HEK293 (cell line): ENCODE measurements around the gene SMPX.

ENCODE experiments used
- CTCF ChIA-PET: fragments of 350-600 bp; formaldehyde crosslinking; extraction: SDS; loops from one replicate; lab custom pipeline; 2021; ENCODE audit warnings: antibody characterized with exemption; lab: Yijun Ruan, JAX
- POLR2A ChIA-PET: fragments of 300-600 bp; formaldehyde crosslinking; extraction: SDS; loops from one replicate; lab custom pipeline; 2020; ENCODE audit warnings: antibody characterized with exemption, inconsistent platforms; lab: Yijun Ruan, JAX
- H3K27ac ChIP-seq: fragments of 200-500 bp; sonication (Bioruptor generic); 2 replicates; pipeline ENCODE4 v1.5.1; 2014; ENCODE audit warnings: low read depth, low read length, control low read depth, inconsistent platforms; ENCODE audit errors: extremely low read depth
- H3K36me3 ChIP-seq, 2 experiments: fragments of 200-500 bp in 1 of 2; sonication (Bioruptor generic) in 1 of 2; 1 replicate in 1 of 2; 2 replicates in 1 of 2; pipeline ENCODE4 v1.5.1; 2014 to 2017; ENCODE audit warnings: inconsistent platforms in 2 of 2, low read length in 2 of 2; ENCODE audit not compliant: control insufficient read depth in 2 of 2, insufficient read depth in 1 of 2
- H3K4me1 ChIP-seq: fragments of 200-500 bp; sonication (Bioruptor generic); 2 replicates; pipeline ENCODE4 v1.5.1; 2014; ENCODE audit warnings: mild to moderate bottlenecking, low read length, inconsistent platforms; ENCODE audit not compliant: control insufficient read depth, insufficient read depth
- H3K4me3 ChIP-seq: 2 replicates; pipeline ENCODE4 v1.5.1; 2011; ENCODE audit warnings: low read depth, mild to moderate bottlenecking, control low read depth, low read length, moderate library complexity
- H3K9me3 ChIP-seq: fragments of 200-500 bp; sonication (Bioruptor generic); 2 replicates; pipeline ENCODE4 v1.5.1; 2014; ENCODE audit warnings: low read depth, low read length, inconsistent platforms; ENCODE audit not compliant: control insufficient read depth, insufficient read depth
- HOXD13 ChIP-seq: sonication (generic); formaldehyde crosslinking; IDR thresholded peaks from 2 replicates; pipeline ENCODE4 v1.8.0; 2022; ENCODE audit warnings: missing genetic modification reagents, borderline replicate concordance
- KLF1 ChIP-seq: fragments of 450-650 bp; formaldehyde crosslinking; IDR thresholded peaks from 2 replicates; pipeline ENCODE4 v1.5.1; 2016; ENCODE audit warnings: missing biosample characterization, missing genetic modification characterization
- ZBTB8A ChIP-seq: fragments of 450-650 bp; formaldehyde crosslinking; IDR thresholded peaks from 2 replicates; pipeline ENCODE4 v1.5.1; 2016; ENCODE audit warnings: missing biosample characterization, missing genetic modification characterization
- ZFHX2 ChIP-seq: fragments of 450-650 bp; formaldehyde crosslinking; conservative IDR thresholded peaks from 2 replicates; pipeline ENCODE4 v1.5.1; 2016; ENCODE audit warnings: missing biosample characterization, missing genetic modification characterization
- ZNF184 ChIP-seq: fragments of 450-650 bp; IDR thresholded peaks from 2 replicates; pipeline ENCODE4 v1.5.1; 2018; ENCODE audit warnings: missing biosample characterization, mild to moderate bottlenecking, missing genetic modification characterization
- ZNF2 ChIP-seq: fragments of 450-650 bp; formaldehyde crosslinking; IDR thresholded peaks from 2 replicates; pipeline ENCODE4 v1.5.1; 2016; ENCODE audit warnings: missing biosample characterization, missing genetic modification characterization
- ZNF324 ChIP-seq: fragments of 450-650 bp; formaldehyde crosslinking; IDR thresholded peaks from 2 replicates; pipeline ENCODE4 v1.5.1; 2016; ENCODE audit warnings: missing biosample characterization, missing genetic modification characterization
- ZNF423 ChIP-seq: fragments of 450-650 bp; formaldehyde crosslinking; IDR thresholded peaks from 2 replicates; pipeline ENCODE4 v1.5.1; 2016; ENCODE audit warnings: missing biosample characterization, missing genetic modification characterization
- ZNF510 ChIP-seq: fragments of 450-650 bp; formaldehyde crosslinking; IDR thresholded peaks from 2 replicates; pipeline ENCODE4 v1.5.1; 2018; ENCODE audit warnings: mild to moderate bottlenecking, missing genetic modification characterization, missing biosample characterization; ENCODE audit not compliant: insufficient replicate concordance
- ZNF555 ChIP-seq: fragments of 450-650 bp; formaldehyde crosslinking; conservative IDR thresholded peaks from 2 replicates; pipeline ENCODE4 v1.5.1; 2017; ENCODE audit warnings: missing biosample characterization, mild to moderate bottlenecking, missing genetic modification characterization, inconsistent platforms
- ZNF558 ChIP-seq: fragments of 450-650 bp; formaldehyde crosslinking; IDR thresholded peaks from 2 replicates; pipeline ENCODE4 v1.5.1; 2016; ENCODE audit warnings: missing biosample characterization, missing genetic modification characterization
- ZNF561 ChIP-seq: fragments of 450-650 bp; IDR thresholded peaks from 2 replicates; pipeline ENCODE4 v1.5.1; 2018; ENCODE audit warnings: missing biosample characterization, missing genetic modification characterization, borderline replicate concordance
- ZNF654 ChIP-seq: fragments of 450-650 bp; formaldehyde crosslinking; IDR thresholded peaks from 2 replicates; pipeline ENCODE4 v1.5.1; 2016; ENCODE audit warnings: low read depth, missing biosample characterization, missing genetic modification characterization
- ZNF670 ChIP-seq: fragments of 450-650 bp; formaldehyde crosslinking; IDR thresholded peaks from 2 replicates; pipeline ENCODE4 v1.5.1; 2016; ENCODE audit warnings: missing biosample characterization, missing genetic modification characterization, low read depth
- ZNF785 ChIP-seq: fragments of 450-650 bp; formaldehyde crosslinking; IDR thresholded peaks from 2 replicates; pipeline ENCODE4 v1.5.1; 2016; ENCODE audit warnings: missing biosample characterization, missing genetic modification characterization
- TF ChIP-seq, protein P1 (sequence below): fragments of 450-650 bp; formaldehyde crosslinking; IDR thresholded peaks from 2 replicates; pipeline ENCODE4 v1.5.1; 2016; ENCODE audit warnings: missing biosample characterization, missing genetic modification characterization, borderline replicate concordance
- TF ChIP-seq, protein P2 (sequence below): fragments of 450-650 bp; formaldehyde crosslinking; IDR thresholded peaks from 2 replicates; pipeline ENCODE4 v1.5.1; 2016; ENCODE audit warnings: missing biosample characterization, missing genetic modification characterization
- TF ChIP-seq, protein P3 (sequence below): fragments of 450-650 bp; formaldehyde crosslinking; IDR thresholded peaks from 2 replicates; pipeline ENCODE4 v1.5.1; 2016; ENCODE audit warnings: missing biosample characterization, missing genetic modification characterization
- TF ChIP-seq, protein P4 (sequence below): fragments of 450-650 bp; formaldehyde crosslinking; IDR thresholded peaks from 2 replicates; pipeline ENCODE4 v1.5.1; 2016; ENCODE audit warnings: missing biosample characterization, missing genetic modification characterization
- TF ChIP-seq, protein P5 (sequence below): fragments of 450-650 bp; formaldehyde crosslinking; IDR thresholded peaks from 2 replicates; pipeline ENCODE4 v1.5.1; 2017; ENCODE audit warnings: missing biosample characterization, missing genetic modification characterization
- TF ChIP-seq, protein P6 (sequence below): fragments of 450-650 bp; formaldehyde crosslinking; IDR thresholded peaks from 2 replicates; pipeline ENCODE4 v1.5.1; 2016; ENCODE audit warnings: missing biosample characterization, missing genetic modification characterization

SMPX gene

DNA sequence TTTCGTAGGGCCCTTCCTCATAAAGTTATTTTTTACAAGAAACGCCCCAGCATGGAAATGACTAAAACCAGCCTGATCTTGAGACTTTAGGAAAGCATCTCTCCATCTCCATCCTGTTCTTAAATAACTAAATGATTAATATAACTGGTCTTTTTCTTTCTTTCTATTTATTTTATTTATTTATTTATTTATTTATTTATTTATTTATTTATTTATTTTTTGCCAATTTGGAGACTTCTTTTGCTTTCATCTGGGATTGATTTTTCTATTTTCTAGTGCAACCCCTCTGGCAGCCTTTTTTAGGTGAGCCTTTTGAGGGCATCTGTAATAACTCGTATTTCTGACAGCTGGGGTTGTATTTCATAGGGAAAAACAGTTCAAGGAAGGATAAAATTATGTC, 98.6 kb downstream of the SMPX start (continued):
- TF ChIP-seq, protein P1, sequence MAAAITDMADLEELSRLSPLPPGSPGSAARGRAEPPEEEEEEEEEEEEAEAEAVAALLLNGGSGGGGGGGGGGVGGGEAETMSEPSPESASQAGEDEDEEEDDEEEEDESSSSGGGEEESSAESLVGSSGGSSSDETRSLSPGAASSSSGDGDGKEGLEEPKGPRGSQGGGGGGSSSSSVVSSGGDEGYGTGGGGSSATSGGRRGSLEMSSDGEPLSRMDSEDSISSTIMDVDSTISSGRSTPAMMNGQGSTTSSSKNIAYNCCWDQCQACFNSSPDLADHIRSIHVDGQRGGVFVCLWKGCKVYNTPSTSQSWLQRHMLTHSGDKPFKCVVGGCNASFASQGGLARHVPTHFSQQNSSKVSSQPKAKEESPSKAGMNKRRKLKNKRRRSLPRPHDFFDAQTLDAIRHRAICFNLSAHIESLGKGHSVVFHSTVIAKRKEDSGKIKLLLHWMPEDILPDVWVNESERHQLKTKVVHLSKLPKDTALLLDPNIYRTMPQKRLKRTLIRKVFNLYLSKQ = peak; percentile 50; the same call in 1 of the 2 replicates
- TF ChIP-seq ZNF785 (tag by site-specific recombination) (no peak), HOXD13 (CRISPR knock-in tag) (no peak), ZBTB8A (tag by site-specific recombination) (peak; percentile 65), ZNF510 (tag by site-specific recombination) (peak; percentile 88), ZNF654 (tag by site-specific recombination) (peak; percentile 30; the same call in 1 of the 2 replicates)
- TF ChIP-seq, protein P2, sequence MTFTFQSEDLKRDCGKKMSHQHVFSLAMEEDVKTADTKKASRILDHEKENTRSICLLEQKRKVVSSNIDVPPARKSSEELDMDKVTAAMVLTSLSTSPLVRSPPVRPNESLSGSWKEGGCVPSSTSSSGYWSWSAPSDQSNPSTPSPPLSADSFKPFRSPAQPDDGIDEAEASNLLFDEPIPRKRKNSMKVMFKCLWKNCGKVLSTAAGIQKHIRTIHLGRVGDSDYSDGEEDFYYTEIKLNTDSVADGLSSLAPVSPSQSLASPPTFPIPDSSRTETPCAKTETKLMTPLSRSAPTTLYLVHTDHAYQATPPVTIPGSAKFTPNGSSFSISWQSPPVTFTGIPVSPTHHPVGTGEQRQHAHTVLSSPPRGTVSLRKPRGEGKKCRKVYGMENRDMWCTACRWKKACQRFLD (tag by site-specific recombination) = no peak

DNA sequence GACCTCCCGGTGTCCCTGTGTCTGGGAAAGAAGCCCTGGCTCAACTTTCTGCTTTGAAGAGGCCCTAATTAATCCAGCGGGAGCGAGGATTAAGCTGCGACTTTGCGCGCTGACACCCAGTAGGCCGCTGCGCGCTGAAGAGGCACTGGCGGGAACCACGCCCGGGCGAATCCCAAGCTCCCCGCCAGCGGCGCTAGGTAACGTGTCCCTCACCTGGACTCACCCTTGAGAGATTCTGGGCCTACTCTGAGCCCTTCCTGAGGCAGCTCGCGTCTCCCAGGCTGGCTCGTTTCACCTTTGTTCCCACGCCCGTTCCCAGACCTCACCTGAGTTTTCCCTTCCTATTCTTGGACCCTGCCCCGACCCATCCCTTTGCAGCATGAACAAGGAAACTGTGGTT, 99.2 kb downstream of the SMPX start:
- Histone ChIP-seq H3K27ac (no peak overlapping the region), H3K9me3 (no peaks in the 10 kb centered on the region), H3K36me3 (no peaks in the 10 kb centered on the region), H3K4me1 (no peaks in the 10 kb centered on the region), H3K4me3 (no peak overlapping the region)
- ChIA-PET POLR2A (no interaction called here), CTCF (interaction anchor here (0.6 kb wide), 1 partner anchor 57 kb away, joined by 3 read pairs; no protein-coding TSS in a partner anchor)
- TF ChIP-seq ZNF561 (tag by site-specific recombination) = no peak
- no peak for TF ChIP-seq ZNF2
- TF ChIP-seq, protein P3, sequence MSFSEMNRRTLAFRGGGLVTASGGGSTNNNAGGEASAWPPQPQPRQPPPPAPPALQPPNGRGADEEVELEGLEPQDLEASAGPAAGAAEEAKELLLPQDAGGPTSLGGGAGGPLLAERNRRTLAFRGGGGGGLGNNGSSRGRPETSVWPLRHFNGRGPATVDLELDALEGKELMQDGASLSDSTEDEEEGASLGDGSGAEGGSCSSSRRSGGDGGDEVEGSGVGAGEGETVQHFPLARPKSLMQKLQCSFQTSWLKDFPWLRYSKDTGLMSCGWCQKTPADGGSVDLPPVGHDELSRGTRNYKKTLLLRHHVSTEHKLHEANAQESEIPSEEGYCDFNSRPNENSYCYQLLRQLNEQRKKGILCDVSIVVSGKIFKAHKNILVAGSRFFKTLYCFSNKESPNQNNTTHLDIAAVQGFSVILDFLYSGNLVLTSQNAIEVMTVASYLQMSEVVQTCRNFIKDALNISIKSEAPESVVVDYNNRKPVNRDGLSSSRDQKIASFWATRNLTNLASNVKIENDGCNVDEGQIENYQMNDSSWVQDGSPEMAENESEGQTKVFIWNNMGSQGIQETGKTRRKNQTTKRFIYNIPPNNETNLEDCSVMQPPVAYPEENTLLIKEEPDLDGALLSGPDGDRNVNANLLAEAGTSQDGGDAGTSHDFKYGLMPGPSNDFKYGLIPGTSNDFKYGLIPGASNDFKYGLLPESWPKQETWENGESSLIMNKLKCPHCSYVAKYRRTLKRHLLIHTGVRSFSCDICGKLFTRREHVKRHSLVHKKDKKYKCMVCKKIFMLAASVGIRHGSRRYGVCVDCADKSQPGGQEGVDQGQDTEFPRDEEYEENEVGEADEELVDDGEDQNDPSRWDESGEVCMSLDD (tag by site-specific recombination) = no peak
- no peak for TF ChIP-seq ZFHX2 (tag by site-specific recombination)
- no peak for TF ChIP-seq ZNF184 (tag by site-specific recombination)
- TF ChIP-seq, protein P4, sequence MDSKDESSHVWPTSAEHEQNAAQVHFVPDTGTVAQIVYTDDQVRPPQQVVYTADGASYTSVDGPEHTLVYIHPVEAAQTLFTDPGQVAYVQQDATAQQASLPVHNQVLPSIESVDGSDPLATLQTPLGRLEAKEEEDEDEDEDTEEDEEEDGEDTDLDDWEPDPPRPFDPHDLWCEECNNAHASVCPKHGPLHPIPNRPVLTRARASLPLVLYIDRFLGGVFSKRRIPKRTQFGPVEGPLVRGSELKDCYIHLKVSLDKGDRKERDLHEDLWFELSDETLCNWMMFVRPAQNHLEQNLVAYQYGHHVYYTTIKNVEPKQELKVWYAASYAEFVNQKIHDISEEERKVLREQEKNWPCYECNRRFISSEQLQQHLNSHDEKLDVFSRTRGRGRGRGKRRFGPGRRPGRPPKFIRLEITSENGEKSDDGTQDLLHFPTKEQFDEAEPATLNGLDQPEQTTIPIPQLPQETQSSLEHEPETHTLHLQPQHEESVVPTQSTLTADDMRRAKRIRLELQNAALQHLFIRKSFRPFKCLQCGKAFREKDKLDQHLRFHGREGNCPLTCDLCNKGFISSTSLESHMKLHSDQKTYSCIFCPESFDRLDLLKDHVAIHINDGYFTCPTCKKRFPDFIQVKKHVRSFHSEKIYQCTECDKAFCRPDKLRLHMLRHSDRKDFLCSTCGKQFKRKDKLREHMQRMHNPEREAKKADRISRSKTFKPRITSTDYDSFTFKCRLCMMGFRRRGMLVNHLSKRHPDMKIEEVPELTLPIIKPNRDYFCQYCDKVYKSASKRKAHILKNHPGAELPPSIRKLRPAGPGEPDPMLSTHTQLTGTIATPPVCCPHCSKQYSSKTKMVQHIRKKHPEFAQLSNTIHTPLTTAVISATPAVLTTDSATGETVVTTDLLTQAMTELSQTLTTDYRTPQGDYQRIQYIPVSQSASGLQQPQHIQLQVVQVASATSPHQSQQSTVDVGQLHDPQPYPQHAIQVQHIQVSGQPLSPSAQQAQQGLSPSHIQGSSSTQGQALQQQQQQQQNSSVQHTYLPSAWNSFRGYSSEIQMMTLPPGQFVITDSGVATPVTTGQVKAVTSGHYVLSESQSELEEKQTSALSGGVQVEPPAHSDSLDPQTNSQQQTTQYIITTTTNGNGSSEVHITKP (tag by site-specific recombination) = no peak
- TF ChIP-seq ZNF555 (tag by site-specific recombination) = no peak
- TF ChIP-seq ZNF670 (tag by site-specific recombination) = no peak
- TF ChIP-seq ZNF558 (tag by site-specific recombination) = no peak
- no peak for TF ChIP-seq ZNF324 (tag by site-specific recombination)
- TF ChIP-seq, protein P5, sequence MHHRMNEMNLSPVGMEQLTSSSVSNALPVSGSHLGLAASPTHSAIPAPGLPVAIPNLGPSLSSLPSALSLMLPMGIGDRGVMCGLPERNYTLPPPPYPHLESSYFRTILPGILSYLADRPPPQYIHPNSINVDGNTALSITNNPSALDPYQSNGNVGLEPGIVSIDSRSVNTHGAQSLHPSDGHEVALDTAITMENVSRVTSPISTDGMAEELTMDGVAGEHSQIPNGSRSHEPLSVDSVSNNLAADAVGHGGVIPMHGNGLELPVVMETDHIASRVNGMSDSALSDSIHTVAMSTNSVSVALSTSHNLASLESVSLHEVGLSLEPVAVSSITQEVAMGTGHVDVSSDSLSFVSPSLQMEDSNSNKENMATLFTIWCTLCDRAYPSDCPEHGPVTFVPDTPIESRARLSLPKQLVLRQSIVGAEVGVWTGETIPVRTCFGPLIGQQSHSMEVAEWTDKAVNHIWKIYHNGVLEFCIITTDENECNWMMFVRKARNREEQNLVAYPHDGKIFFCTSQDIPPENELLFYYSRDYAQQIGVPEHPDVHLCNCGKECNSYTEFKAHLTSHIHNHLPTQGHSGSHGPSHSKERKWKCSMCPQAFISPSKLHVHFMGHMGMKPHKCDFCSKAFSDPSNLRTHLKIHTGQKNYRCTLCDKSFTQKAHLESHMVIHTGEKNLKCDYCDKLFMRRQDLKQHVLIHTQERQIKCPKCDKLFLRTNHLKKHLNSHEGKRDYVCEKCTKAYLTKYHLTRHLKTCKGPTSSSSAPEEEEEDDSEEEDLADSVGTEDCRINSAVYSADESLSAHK (tag by site-specific recombination) = no peak
- no peak for TF ChIP-seq ZNF423 (tag by site-specific recombination)
- TF ChIP-seq, protein P6, sequence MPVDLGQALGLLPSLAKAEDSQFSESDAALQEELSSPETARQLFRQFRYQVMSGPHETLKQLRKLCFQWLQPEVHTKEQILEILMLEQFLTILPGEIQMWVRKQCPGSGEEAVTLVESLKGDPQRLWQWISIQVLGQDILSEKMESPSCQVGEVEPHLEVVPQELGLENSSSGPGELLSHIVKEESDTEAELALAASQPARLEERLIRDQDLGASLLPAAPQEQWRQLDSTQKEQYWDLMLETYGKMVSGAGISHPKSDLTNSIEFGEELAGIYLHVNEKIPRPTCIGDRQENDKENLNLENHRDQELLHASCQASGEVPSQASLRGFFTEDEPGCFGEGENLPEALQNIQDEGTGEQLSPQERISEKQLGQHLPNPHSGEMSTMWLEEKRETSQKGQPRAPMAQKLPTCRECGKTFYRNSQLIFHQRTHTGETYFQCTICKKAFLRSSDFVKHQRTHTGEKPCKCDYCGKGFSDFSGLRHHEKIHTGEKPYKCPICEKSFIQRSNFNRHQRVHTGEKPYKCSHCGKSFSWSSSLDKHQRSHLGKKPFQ = no peak
- TF ChIP-seq KLF1 (tag by site-specific recombination) = no peak
